Stomach smooth muscle (tissue), 2 donors: Measurements from ENCODE around the gene PIH1D2.
"Not testable (repeated sequence)": the region's sequence is repeated elsewhere in the genome, so short reads cannot be mapped to it uniquely, and the experiment has no call there.

Experiments
- H3K27ac ChIP-seq: one replicate; pipeline ENCODE4 v1.7.0; 2013; ENCODE audit warnings: mild to moderate bottlenecking, low read length, inconsistent platforms
- H3K27me3 ChIP-seq, 2 donors: one replicate each; pipeline ENCODE4 v1.7.0; 2013; ENCODE audit warnings: low read length in 2 of 2; ENCODE audit not compliant: insufficient read depth in 2 of 2, control insufficient read depth in 1 of 2
- H3K36me3 ChIP-seq, 2 donors: one replicate each; pipeline ENCODE4 v1.7.0; 2013; ENCODE audit warnings: low read length in 2 of 2; ENCODE audit not compliant: control insufficient read depth in 2 of 2, insufficient read depth in 2 of 2
- H3K4me1 ChIP-seq: one replicate; pipeline ENCODE4 v1.7.0; 2013; ENCODE audit warnings: low read length; ENCODE audit not compliant: control insufficient read depth, insufficient read depth
- H3K4me3 ChIP-seq, 2 donors: one replicate each; pipeline ENCODE4 v1.7.0; 2013; ENCODE audit warnings: low read length in 2 of 2
- H3K9ac ChIP-seq, 2 donors: one replicate each; pipeline ENCODE4 v1.7.0; 2013; ENCODE audit warnings: low read length in 2 of 2, mild to moderate bottlenecking in 1 of 2
- H3K9me3 ChIP-seq, 2 donors: one replicate each; pipeline ENCODE4 v1.7.0; 2013; ENCODE audit warnings: low read length in 2 of 2; ENCODE audit not compliant: control insufficient read depth in 2 of 2
- donor health status: healthy.
- donor health status: Pancreatic carcinoma.

The PIH1D2 gene

GRCh38 chr11:112051768-112052167 is 22.0 kb downstream of the PIH1D2 start:
- no peaks in the 10 kb centered on the region for H3K9me3 ChIP-seq
- no peak overlapping the region for H3K27ac ChIP-seq
- H3K9ac ChIP-seq, result no peak overlapping the region
- H3K36me3 ChIP-seq, result peaks cover 20% of the 10 kb centered on the region in 2 donors
- H3K4me3 ChIP-seq, result no peak overlapping the region
- H3K4me1 ChIP-seq, result no peaks in the 10 kb centered on the region
- H3K27me3 ChIP-seq, result no peaks in the 10 kb centered on the region

DNA sequence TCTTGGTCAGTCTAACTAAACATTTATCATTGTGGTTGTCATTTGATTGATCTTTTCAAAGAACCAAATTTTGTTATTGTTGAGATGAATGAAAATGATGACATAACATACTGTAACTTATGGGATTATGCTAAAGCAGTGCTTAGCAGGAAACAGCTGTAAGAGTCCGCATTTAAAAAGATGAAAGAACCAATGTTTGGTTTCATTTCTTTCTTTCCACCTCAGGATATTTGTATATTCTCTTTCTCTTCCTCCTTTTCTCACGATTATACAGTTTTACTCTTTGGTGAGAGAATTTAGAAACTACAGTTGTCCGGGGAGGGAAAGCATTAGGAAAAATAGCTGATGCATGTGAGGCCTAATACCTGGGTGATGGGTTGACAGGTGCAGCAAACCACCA is 23.1 kb downstream of the PIH1D2 start:
- Histone ChIP-seq H3K36me3 (peaks cover 19 to 20% of the 10 kb centered on the region in 2 donors), H3K9ac (no peak overlapping the region), H3K4me3 (no peak overlapping the region), H3K9me3 (no peaks in the 10 kb centered on the region), H3K27ac (no peak overlapping the region), H3K27me3 (no peaks in the 10 kb centered on the region), H3K4me1 (no peaks in the 10 kb centered on the region)

- Histone ChIP-seq H3K27me3 (no peaks in the 10 kb centered on the region), H3K36me3 (peaks cover 25 to 27% of the 10 kb centered on the region in 2 donors), H3K4me1 (no peaks in the 10 kb centered on the region), H3K9ac (no peak overlapping the region), H3K4me3 (no peak overlapping the region), H3K9me3 (no peaks in the 10 kb centered on the region), H3K27ac (no peak overlapping the region)
Observed at GRCh38 chr11:112049777-112050176, 24.0 kb downstream of the PIH1D2 start.

- peaks cover 22 to 29% of the 10 kb centered on the region in 2 donors for H3K36me3 ChIP-seq
- not testable (repeated sequence) for H3K9ac ChIP-seq, H3K4me3 ChIP-seq, H3K9me3 ChIP-seq, H3K27ac ChIP-seq, H3K4me1 ChIP-seq, H3K27me3 ChIP-seq
Observed at GRCh38 chr11:112048256-112048655, 25.6 kb downstream of the PIH1D2 start.

DNA sequence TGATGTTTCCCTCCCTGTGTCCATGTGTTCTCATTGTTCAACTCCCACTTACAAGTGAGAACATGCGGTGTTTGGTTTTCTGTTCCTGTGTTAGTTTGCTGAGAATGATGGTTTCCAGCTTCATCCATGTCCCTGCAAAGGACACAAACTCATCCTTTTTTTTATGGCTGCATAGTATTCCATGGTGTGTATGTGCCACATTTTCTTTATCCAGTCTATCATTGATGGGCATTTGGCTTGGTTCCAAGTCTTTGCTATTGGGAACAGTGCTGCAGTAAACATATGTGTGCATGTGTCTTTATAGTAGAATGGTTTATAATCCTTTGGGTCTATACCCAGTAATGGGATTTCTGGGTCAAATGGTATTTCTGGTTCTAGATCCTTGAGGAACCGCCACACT is 27.2 kb downstream of the PIH1D2 start:
- H3K36me3 ChIP-seq, result peaks cover 10 to 23% of the 10 kb centered on the region in 2 donors
- not testable (repeated sequence) for H3K4me1 ChIP-seq, H3K27ac ChIP-seq, H3K9me3 ChIP-seq, H3K4me3 ChIP-seq, H3K27me3 ChIP-seq, H3K9ac ChIP-seq

DNA sequence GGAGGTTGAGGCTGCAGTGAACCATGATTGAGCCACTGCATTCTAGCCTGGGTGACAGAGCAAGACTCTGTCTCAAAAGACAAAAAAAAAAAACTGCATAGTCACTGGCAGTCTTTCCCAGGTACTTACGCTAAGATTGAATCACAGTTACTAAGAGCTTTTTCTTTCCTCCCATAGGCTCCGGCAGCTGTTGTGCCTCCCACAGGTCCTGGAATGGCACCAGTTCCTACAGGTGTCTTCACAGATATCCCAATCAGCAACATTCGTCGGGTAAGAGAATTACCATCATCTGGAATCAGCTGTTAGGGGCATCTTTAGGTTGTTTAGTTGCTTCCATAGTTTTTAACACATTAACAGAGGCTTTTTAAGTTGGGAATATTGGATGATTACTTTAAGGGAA is 28.9 kb downstream of the PIH1D2 start:
- no peak overlapping the region for H3K4me3 ChIP-seq
- H3K4me1 ChIP-seq, result no peaks in the 10 kb centered on the region
- H3K27me3 ChIP-seq, result no peaks in the 10 kb centered on the region
- no peak overlapping the region for H3K27ac ChIP-seq
- H3K9ac ChIP-seq, result no peak overlapping the region
- no peaks in the 10 kb centered on the region for H3K9me3 ChIP-seq
- H3K36me3 ChIP-seq, result peaks cover 8 to 24% of the 10 kb centered on the region in 2 donors

DNA sequence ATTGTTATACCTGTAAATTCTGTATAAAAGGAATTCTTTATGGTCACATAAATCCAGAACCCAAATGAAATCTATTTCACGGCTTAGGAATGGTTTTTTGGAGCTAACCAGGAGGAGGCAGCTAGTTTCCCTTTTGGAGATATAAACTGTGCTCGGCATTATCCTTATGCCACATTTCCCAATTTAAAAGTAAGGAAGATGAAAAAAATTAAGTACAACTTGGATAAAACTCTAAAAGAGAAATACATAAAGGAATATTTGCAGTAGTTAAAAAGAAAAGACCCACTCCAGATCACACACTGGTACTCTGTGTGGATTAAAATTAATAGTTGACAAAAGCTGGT is 30.9 kb downstream of the PIH1D2 start:
- Histone ChIP-seq H3K9ac (no peak overlapping the region), H3K4me3 (no peak overlapping the region), H3K9me3 (no peaks in the 10 kb centered on the region), H3K27ac (no peak overlapping the region), H3K27me3 (no peaks in the 10 kb centered on the region), H3K36me3 (peaks cover 13 to 29% of the 10 kb centered on the region in 2 donors), H3K4me1 (no peaks in the 10 kb centered on the region)

- H3K27ac ChIP-seq, result no peak overlapping the region
Observed at GRCh38 chr11:112042161-112042960, 31.5 kb downstream of the PIH1D2 start.

GRCh38 chr11:112037527-112037926 is 36.3 kb downstream of the PIH1D2 start:
- Histone ChIP-seq H3K4me1 (no peaks in the 10 kb centered on the region), H3K27me3 (no peaks in the 10 kb centered on the region), H3K9me3 (no peaks in the 10 kb centered on the region), H3K36me3 (peaks cover 22 to 33% of the 10 kb centered on the region in 2 donors), H3K4me3 (no peak overlapping the region), H3K9ac (no peak overlapping the region), H3K27ac (no peak overlapping the region)

More at GRCh38 chr11:112042161-112042960, 31.5 kb downstream of the PIH1D2 start:
- no peak overlapping the region for H3K4me3 ChIP-seq
- no peaks in the 10 kb centered on the region for H3K9me3 ChIP-seq
- H3K27me3 ChIP-seq, result no peaks in the 10 kb centered on the region
- H3K36me3 ChIP-seq, result peaks cover 18 to 34% of the 10 kb centered on the region in 2 donors
- H3K4me1 ChIP-seq, result no peaks in the 10 kb centered on the region
- H3K9ac ChIP-seq, result no peak overlapping the region

GRCh38 chr11:112033902-112034301 is 39.9 kb downstream of the PIH1D2 start:
- Histone ChIP-seq H3K9ac (no peak overlapping the region), H3K36me3 (peaks cover 34 to 35% of the 10 kb centered on the region in 2 donors), H3K4me1 (no peaks in the 10 kb centered on the region), H3K27me3 (no peaks in the 10 kb centered on the region), H3K4me3 (no peak overlapping the region), H3K9me3 (no peaks in the 10 kb centered on the region), H3K27ac (no peak overlapping the region)

DNA sequence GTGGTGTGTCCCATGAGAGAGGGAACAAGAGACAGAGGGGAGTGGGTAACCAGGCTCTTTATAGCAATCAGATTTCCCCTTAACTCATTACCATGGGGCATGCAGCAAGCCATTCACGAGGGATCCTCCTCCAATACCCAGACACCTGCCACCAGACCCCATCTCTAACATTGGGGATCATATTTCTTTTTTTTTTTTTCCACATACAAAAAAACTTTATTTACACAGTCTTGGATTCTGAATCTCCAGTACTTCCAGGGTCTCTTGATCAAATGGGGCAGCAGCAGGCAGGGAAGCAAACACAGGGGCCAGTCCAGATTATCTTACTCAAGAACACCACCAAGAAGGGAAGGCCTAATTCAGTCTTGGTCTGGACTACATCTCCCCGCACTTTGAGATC is 44.4 kb downstream of the PIH1D2 start:
- peaks cover 11% of the 10 kb centered on the region for H3K4me1 ChIP-seq
- no peak overlapping the region for H3K27ac ChIP-seq
- H3K36me3 ChIP-seq, result peaks cover 23 to 30% of the 10 kb centered on the region in 2 donors
- no peak overlapping the region for H3K4me3 ChIP-seq
- H3K9ac ChIP-seq, result no peak overlapping the region
- H3K27me3 ChIP-seq, result no peaks in the 10 kb centered on the region
- no peaks in the 10 kb centered on the region for H3K9me3 ChIP-seq
